ENCODE results near the gene ST3GAL5.

- TF ChIP-seq, protein P1, sequence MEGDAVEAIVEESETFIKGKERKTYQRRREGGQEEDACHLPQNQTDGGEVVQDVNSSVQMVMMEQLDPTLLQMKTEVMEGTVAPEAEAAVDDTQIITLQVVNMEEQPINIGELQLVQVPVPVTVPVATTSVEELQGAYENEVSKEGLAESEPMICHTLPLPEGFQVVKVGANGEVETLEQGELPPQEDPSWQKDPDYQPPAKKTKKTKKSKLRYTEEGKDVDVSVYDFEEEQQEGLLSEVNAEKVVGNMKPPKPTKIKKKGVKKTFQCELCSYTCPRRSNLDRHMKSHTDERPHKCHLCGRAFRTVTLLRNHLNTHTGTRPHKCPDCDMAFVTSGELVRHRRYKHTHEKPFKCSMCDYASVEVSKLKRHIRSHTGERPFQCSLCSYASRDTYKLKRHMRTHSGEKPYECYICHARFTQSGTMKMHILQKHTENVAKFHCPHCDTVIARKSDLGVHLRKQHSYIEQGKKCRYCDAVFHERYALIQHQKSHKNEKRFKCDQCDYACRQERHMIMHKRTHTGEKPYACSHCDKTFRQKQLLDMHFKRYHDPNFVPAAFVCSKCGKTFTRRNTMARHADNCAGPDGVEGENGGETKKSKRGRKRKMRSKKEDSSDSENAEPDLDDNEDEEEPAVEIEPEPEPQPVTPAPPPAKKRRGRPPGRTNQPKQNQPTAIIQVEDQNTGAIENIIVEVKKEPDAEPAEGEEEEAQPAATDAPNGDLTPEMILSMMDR (conservative IDR thresholded peaks at IDR 0.05 in 1 of 2, IDR thresholded peaks at IDR 0.05 in 1 of 2; ENCODE audit: low read depth in 1 of 2, low read length in 2 of 2): no peak
- TF ChIP-seq EZH2 (IDR thresholded peaks at IDR 0.05; ENCODE audit: low read length, missing control alignments): no peak
These were observed 38.3 kb upstream of the ST3GAL5 start for GRCh38 chr2:85926931-85927661.

Data from fibroblast of lung (primary cell).